H9 (cell line): Measurements from ENCODE around the gene WT1. TPM values are rescaled to one million over a fixed set of nuclear protein-coding genes. Genes with fewer than 3 reads are reported as not detected.

ENCODE experiments used
- DNase-seq: peaks from one replicate; pipeline ENCODE4 v3.0.0-alpha.2; 2017
- H2AFZ ChIP-seq: one replicate; pipeline ENCODE4 v1.6.1; 2013; ENCODE audit warnings: mild to moderate bottlenecking, low read length, control low read depth, moderate library complexity
- H2AK5ac ChIP-seq: 2 replicates; pipeline ENCODE4 v1.6.1; 2013; ENCODE audit warnings: low read length, control low read depth, mixed read lengths; ENCODE audit not compliant: insufficient read length
- H2BK120ac ChIP-seq: one replicate; pipeline ENCODE4 v1.6.1; 2013; ENCODE audit warnings: low read depth, mild to moderate bottlenecking, low read length, control low read depth, inconsistent platforms; ENCODE audit not compliant: poor library complexity, severe bottlenecking
- H2BK12ac ChIP-seq: 2 replicates; pipeline ENCODE4 v1.6.1; 2013; ENCODE audit warnings: low read length, control low read depth, mixed read lengths, low read depth; ENCODE audit not compliant: insufficient read length
- H2BK15ac ChIP-seq: 2 replicates; pipeline ENCODE4 v1.6.1; 2013; ENCODE audit warnings: low read depth, low read length, control low read depth
- H2BK20ac ChIP-seq: one replicate; pipeline ENCODE4 v1.6.1; 2013; ENCODE audit warnings: low read depth, mild to moderate bottlenecking, low read length, control low read depth, inconsistent platforms; ENCODE audit not compliant: poor library complexity, severe bottlenecking
- H2BK5ac ChIP-seq: 2 replicates; pipeline ENCODE4 v1.6.1; 2013; ENCODE audit warnings: low read length, control low read depth, mixed read lengths; ENCODE audit not compliant: insufficient read length
- H3K14ac ChIP-seq: 2 replicates; pipeline ENCODE4 v1.6.1; 2013; ENCODE audit warnings: low read length, control low read depth; ENCODE audit not compliant: insufficient read depth
- H3K18ac ChIP-seq: 2 replicates; pipeline ENCODE4 v1.6.1; 2013; ENCODE audit warnings: low read depth, mild to moderate bottlenecking, mixed read lengths, low read length, control low read depth; ENCODE audit not compliant: insufficient read length
- H3K23ac ChIP-seq: 2 replicates; pipeline ENCODE4 v1.6.1; 2013; ENCODE audit warnings: low read length, control low read depth, mixed read lengths, low read depth; ENCODE audit not compliant: insufficient read length
- H3K23me2 ChIP-seq: 2 replicates; pipeline ENCODE4 v1.6.1; 2013; ENCODE audit warnings: low read depth, mild to moderate bottlenecking, mixed read lengths, low read length, control low read depth; ENCODE audit not compliant: insufficient read length, poor library complexity, severe bottlenecking
- H3K27ac ChIP-seq: 2 replicates; pipeline ENCODE4 v1.5.1; 2013; ENCODE audit warnings: low read length, control low read depth, mixed read lengths, low read depth; ENCODE audit not compliant: insufficient read length
- H3K27me3 ChIP-seq: 2 replicates; pipeline ENCODE4 v1.6.1; 2013; ENCODE audit warnings: low read length, control low read depth, inconsistent platforms; ENCODE audit not compliant: insufficient read depth
- H3K4ac ChIP-seq: 2 replicates; pipeline ENCODE4 v1.6.1; 2013; ENCODE audit warnings: low read depth, mild to moderate bottlenecking, control low read depth, inconsistent platforms, low read length, moderate library complexity
- H3K4me1 ChIP-seq: 2 replicates; pipeline ENCODE4 v1.6.1; 2013; ENCODE audit warnings: low read length, control low read depth, inconsistent platforms; ENCODE audit not compliant: insufficient read depth
- H3K4me2 ChIP-seq: 2 replicates; pipeline ENCODE4 v1.6.1; 2013; ENCODE audit warnings: low read length, control low read depth, mixed read lengths; ENCODE audit not compliant: insufficient read length, insufficient read depth
- H3K56ac ChIP-seq: 2 replicates; pipeline ENCODE4 v1.6.1; 2013; ENCODE audit warnings: low read depth, mild to moderate bottlenecking, mixed read lengths, low read length, control low read depth; ENCODE audit not compliant: insufficient read length
- H3K79me1 ChIP-seq: 2 replicates; pipeline ENCODE4 v1.6.1; 2013; ENCODE audit warnings: low read depth, mild to moderate bottlenecking, moderate library complexity, low read length, control low read depth, inconsistent platforms; ENCODE audit not compliant: insufficient read depth, poor library complexity, severe bottlenecking
- H3K79me2 ChIP-seq: 2 replicates; pipeline ENCODE4 v1.6.1; 2013; ENCODE audit warnings: low read length, control low read depth, inconsistent platforms; ENCODE audit not compliant: insufficient read depth
- H3K9ac ChIP-seq: 2 replicates; pipeline ENCODE4 v1.6.1; 2013; ENCODE audit warnings: low read length, control low read depth, mixed read lengths; ENCODE audit not compliant: insufficient read length; ENCODE audit errors: extremely low read depth
- H3K9me3 ChIP-seq: one replicate; pipeline ENCODE4 v1.6.1; 2013; ENCODE audit warnings: low read depth, low read length, inconsistent platforms; ENCODE audit not compliant: control insufficient read depth
- H3T11ph ChIP-seq: one replicate; pipeline ENCODE4 v1.6.1; 2013; ENCODE audit warnings: mild to moderate bottlenecking, low read length, control low read depth, inconsistent platforms
- H4K20me1 ChIP-seq: one replicate; pipeline ENCODE4 v1.6.1; 2013; ENCODE audit not compliant: control insufficient read depth, insufficient read length, insufficient read depth
- H4K5ac ChIP-seq: 2 replicates; pipeline ENCODE4 v1.6.1; 2013; ENCODE audit warnings: low read depth, mild to moderate bottlenecking, mixed read lengths, low read length, control low read depth; ENCODE audit not compliant: insufficient read length
- H4K8ac ChIP-seq: replicated peaks from 2 replicates; pipeline ENCODE4 v1.6.1; 2013; ENCODE audit warnings: low read length, control low read depth, mixed read lengths, low read depth; ENCODE audit not compliant: insufficient read length
- H4K91ac ChIP-seq: 2 replicates; pipeline ENCODE4 v1.6.1; 2013; ENCODE audit warnings: low read depth, mild to moderate bottlenecking, moderate library complexity, mixed read lengths, low read length, control low read depth; ENCODE audit not compliant: insufficient read length
- H3K27ac Mint-ChIP-seq, 3 experiments: 2 replicates in 2 of 3; 3 replicates in 1 of 3; pipeline ENCODE4 v1.8.0; 2020 to 2021; ENCODE audit warnings: mixed read lengths in 3 of 3, mild to moderate bottlenecking in 1 of 3, moderate library complexity in 1 of 3
- H3K27me3 Mint-ChIP-seq: 2 replicates; pipeline ENCODE4 v1.8.0; 2021; ENCODE audit warnings: low read depth, mild to moderate bottlenecking, moderate library complexity, mixed read lengths
- H3K36me3 Mint-ChIP-seq, 3 experiments: 2 replicates in 2 of 3; 3 replicates in 1 of 3; pipeline ENCODE4 v1.8.0; 2020 to 2021; ENCODE audit warnings: low read depth in 3 of 3, mixed read lengths in 3 of 3; ENCODE audit not compliant: insufficient read depth in 1 of 3
- H3K4me1 Mint-ChIP-seq, 2 experiments: 2 replicates each; pipeline ENCODE4 v1.8.0; 2020; ENCODE audit warnings: mixed read lengths in 2 of 2
- H3K4me3 Mint-ChIP-seq, 2 experiments: 2 replicates in 1 of 2; 3 replicates in 1 of 2; pipeline ENCODE4 v1.8.0; 2020 to 2021; ENCODE audit warnings: mild to moderate bottlenecking in 2 of 2, mixed read lengths in 2 of 2, moderate library complexity in 1 of 2
- H3K9me3 Mint-ChIP-seq, 2 experiments: 2 replicates in 1 of 2; 3 replicates in 1 of 2; pipeline ENCODE4 v1.8.0; 2020; ENCODE audit warnings: mild to moderate bottlenecking in 2 of 2, mixed read lengths in 2 of 2, moderate library complexity in 1 of 2
- CTCF ChIP-seq: fragments of 200-600 bp; sonication (generic); conservative IDR thresholded peaks from 3 replicates; pipeline ENCODE4 v1.8.0; 2021; ENCODE audit warnings: antibody characterized with exemption, mild to moderate bottlenecking
- WGBS: extraction: QIAGEN DNeasy Blood & Tissue Kit; methylation state at CpG from one replicate; pipeline ENCODE4 v1.1.7; 2013; ENCODE audit warnings: missing lambda C conversion rate, low lambda C conversion rate, mixed read lengths; ENCODE audit not compliant: insufficient read length; ENCODE audit errors: extremely low coverage; 5-methylcytosine and 5-hydroxymethylcytosine counted together
- total RNA-seq: library from RNA; stranded (reverse); gene quantifications from 2 replicates; pipeline ENCODE4 v1.2.1, GENCODE V29; 2021

The WT1 gene
- total RNA-seq, 1 experiment from 2014 or later: 0.20 TPM

GRCh38 chr11:32386770-32387377, 48.5 kb downstream of the WT1 start:
- Histone ChIP-seq H2BK20ac (no peak overlapping the region), H3K27me3 (no peaks in the 10 kb centered on the region), H2AK5ac (no peak overlapping the region), H3T11ph (no peak overlapping the region), H3K56ac (no peak overlapping the region), H3K79me1 (no peaks in the 10 kb centered on the region), H3K18ac (no peak overlapping the region), H2BK5ac (no peak overlapping the region), H2BK15ac (no peak overlapping the region), H4K20me1 (no peaks in the 10 kb centered on the region), H3K23me2 (no peaks in the 10 kb centered on the region), H3K14ac (no peak overlapping the region), H3K23ac (no peak overlapping the region), H3K4me1 (no peaks in the 10 kb centered on the region), H4K91ac (no peak overlapping the region), H3K79me2 (no peaks in the 10 kb centered on the region), H4K8ac (no peak overlapping the region), H2BK120ac (no peak overlapping the region), H4K5ac (no peak overlapping the region), H2AFZ (no peak overlapping the region), H2BK12ac (no peak overlapping the region), H3K27ac (no peak overlapping the region), H3K4me2 (no peak overlapping the region), H3K9ac (no peak overlapping the region), H3K4ac (no peak overlapping the region), H3K9me3 (no peaks in the 10 kb centered on the region)
- no peak for TF ChIP-seq CTCF
- Mint-ChIP-seq H3K4me3 (no peak overlapping the region), H3K4me1 (peaks cover 3 to 8% of the 10 kb centered on the region in 2 experiments), H3K9me3 (no peaks in the 10 kb centered on the region), H3K27me3 (peaks cover 5% of the 10 kb centered on the region), H3K27ac (no peak overlapping the region), H3K36me3 (no peaks in the 10 kb centered on the region)
- DNase-seq: no peak
- no CpG with 5 or more reads among the region's 8 CpGs for WGBS
